ENCODE results near the gene SEC62.

- TF ChIP-seq CTCF (IDR thresholded peaks at IDR 0.05) (no peak), POLR2A (IDR thresholded peaks at IDR 0.05) (no peak)
These were observed 43.4 kb upstream of the SEC62 start for GRCh38 chr3:169923189-169923588.
